Measurements from ENCODE around the gene LRRC51. TPM values are rescaled to one million over a fixed set of nuclear protein-coding genes. Genes with fewer than 3 reads are reported as not detected.

The LRRC51 gene
- total RNA-seq, 1 experiment from 2014 or later: 13.4 TPM

DNA sequence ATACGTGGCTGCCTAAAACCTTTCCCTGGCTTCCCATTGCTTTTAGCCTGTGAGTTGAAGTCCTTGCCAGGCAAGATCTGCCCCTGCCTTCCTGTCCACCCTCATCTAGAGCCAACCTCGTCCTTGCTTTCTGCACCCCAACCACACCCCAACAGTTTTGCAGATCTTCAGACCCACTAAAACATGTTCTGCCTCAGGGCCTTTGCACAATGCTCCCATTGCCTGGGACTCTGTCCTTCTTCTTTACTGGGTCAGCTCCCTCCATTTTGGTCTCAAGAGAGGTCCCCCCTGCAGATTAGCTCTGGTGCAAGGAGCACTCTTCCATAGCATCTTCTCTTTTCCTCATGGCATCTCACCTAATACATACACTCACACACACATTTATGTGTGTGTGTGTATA, 40.3 kb downstream of the LRRC51 start:
- Histone ChIP-seq H3K27me3 (ENCODE audit: control insufficient read depth, insufficient read depth, low read length) (no peaks in the 10 kb centered on the region; the same call in 1 of the 2 replicates), H3K36me3 (ENCODE audit: control insufficient read depth, insufficient read depth, low read length) (no peaks in the 10 kb centered on the region), H3K4me3 (ENCODE audit: low read depth in 2 of 2, low read length in 2 of 2) (no peak overlapping the region), H3K9me3 (ENCODE audit: control insufficient read depth, insufficient read depth, low read depth, low read length) (no peaks in the 10 kb centered on the region), H3K4me1 (ENCODE audit: control insufficient read depth, insufficient read depth, low read length) (no peaks in the 10 kb centered on the region), H3K27ac (ENCODE audit: low read length) (no peak overlapping the region)
- intact Hi-C loops (cut with micrococcal nuclease; ENCODE audit: unreplicated experiment): no loop called here
- ATAC-seq: no peak
- CTCF ChIA-PET: no interaction called here
- TF ChIP-seq, protein P1, sequence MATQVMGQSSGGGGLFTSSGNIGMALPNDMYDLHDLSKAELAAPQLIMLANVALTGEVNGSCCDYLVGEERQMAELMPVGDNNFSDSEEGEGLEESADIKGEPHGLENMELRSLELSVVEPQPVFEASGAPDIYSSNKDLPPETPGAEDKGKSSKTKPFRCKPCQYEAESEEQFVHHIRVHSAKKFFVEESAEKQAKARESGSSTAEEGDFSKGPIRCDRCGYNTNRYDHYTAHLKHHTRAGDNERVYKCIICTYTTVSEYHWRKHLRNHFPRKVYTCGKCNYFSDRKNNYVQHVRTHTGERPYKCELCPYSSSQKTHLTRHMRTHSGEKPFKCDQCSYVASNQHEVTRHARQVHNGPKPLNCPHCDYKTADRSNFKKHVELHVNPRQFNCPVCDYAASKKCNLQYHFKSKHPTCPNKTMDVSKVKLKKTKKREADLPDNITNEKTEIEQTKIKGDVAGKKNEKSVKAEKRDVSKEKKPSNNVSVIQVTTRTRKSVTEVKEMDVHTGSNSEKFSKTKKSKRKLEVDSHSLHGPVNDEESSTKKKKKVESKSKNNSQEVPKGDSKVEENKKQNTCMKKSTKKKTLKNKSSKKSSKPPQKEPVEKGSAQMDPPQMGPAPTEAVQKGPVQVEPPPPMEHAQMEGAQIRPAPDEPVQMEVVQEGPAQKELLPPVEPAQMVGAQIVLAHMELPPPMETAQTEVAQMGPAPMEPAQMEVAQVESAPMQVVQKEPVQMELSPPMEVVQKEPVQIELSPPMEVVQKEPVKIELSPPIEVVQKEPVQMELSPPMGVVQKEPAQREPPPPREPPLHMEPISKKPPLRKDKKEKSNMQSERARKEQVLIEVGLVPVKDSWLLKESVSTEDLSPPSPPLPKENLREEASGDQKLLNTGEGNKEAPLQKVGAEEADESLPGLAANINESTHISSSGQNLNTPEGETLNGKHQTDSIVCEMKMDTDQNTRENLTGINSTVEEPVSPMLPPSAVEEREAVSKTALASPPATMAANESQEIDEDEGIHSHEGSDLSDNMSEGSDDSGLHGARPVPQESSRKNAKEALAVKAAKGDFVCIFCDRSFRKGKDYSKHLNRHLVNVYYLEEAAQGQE (IDR thresholded peaks at IDR 0.05; ENCODE audit: insufficient read depth in 1 of 2, low read depth in 2 of 2, low read length in 1 of 2): no peak
- TF ChIP-seq SIN3A (IDR thresholded peaks at IDR 0.05; ENCODE audit: borderline replicate concordance, insufficient read depth, low read depth, low read length) (no peak), TCF7L2 (IDR thresholded peaks at IDR 0.05; ENCODE audit: low read depth, low read length) (no peak), POLR2AphosphoS5 (IDR thresholded peaks at IDR 0.05; ENCODE audit: low read depth, low read length) (no peak)
- TF ChIP-seq, protein P2, sequence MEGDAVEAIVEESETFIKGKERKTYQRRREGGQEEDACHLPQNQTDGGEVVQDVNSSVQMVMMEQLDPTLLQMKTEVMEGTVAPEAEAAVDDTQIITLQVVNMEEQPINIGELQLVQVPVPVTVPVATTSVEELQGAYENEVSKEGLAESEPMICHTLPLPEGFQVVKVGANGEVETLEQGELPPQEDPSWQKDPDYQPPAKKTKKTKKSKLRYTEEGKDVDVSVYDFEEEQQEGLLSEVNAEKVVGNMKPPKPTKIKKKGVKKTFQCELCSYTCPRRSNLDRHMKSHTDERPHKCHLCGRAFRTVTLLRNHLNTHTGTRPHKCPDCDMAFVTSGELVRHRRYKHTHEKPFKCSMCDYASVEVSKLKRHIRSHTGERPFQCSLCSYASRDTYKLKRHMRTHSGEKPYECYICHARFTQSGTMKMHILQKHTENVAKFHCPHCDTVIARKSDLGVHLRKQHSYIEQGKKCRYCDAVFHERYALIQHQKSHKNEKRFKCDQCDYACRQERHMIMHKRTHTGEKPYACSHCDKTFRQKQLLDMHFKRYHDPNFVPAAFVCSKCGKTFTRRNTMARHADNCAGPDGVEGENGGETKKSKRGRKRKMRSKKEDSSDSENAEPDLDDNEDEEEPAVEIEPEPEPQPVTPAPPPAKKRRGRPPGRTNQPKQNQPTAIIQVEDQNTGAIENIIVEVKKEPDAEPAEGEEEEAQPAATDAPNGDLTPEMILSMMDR (IDR thresholded peaks at IDR 0.05): no peak
- in situ Hi-C loops (cut with HindIII; ENCODE audit: low pct_unique_long_range_greater_than_20kb, low sequenced_read_pairs): loop anchor here (10.0 kb wide), 1 partner anchor 534 kb away; no protein-coding TSS in a partner anchor
- POLR2A ChIA-PET: no interaction called here
- no peak for DNase-seq (ENCODE audit: low read depth, low spot score)
- BruUV-seq (replicated peaks): no TSS peak

DNA sequence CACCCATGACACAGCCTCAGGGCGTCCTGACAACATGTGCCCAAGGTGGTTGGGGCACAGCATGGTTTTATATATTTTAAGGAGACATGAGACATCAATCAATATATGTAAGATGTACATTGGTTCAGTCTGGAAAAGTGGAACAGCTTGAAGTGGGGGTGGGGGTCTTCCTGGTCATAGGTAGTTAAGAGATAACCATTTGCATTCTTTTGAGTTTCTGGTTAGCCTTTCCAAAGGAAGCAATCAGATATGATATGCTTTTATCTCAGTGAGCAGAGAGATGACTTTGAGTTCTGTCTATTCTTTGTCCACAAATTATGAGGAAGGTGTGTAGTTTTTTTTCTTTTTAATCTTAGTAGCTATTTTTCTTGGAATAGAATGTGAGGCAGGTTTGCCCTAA, 42.0 kb downstream of the LRRC51 start:
- CTCF ChIA-PET: no interaction called here
- Histone ChIP-seq H3K9me3 (ENCODE audit: control insufficient read depth, insufficient read depth, low read depth, low read length) (0 out of 2 replicates have a peak, but pooled peaks cover 3% of the 10 kb centered on the region), H3K27me3 (ENCODE audit: control insufficient read depth, insufficient read depth, low read length) (peaks cover 2% of the 10 kb centered on the region; the same call in 1 of the 2 replicates), H3K4me3 (ENCODE audit: low read depth in 2 of 2, low read length in 2 of 2) (no peak overlapping the region), H3K4me1 (ENCODE audit: control insufficient read depth, insufficient read depth, low read length) (no peaks in the 10 kb centered on the region), H3K27ac (ENCODE audit: low read length) (no peak overlapping the region), H3K36me3 (ENCODE audit: control insufficient read depth, insufficient read depth, low read length) (no peaks in the 10 kb centered on the region)
- DNase-seq (ENCODE audit: low read depth, low spot score) (no peak), ATAC-seq (no peak)
- intact Hi-C loops (cut with micrococcal nuclease; ENCODE audit: unreplicated experiment): no loop called here
- no TSS peak for BruUV-seq (replicated peaks)
- in situ Hi-C loops (cut with HindIII; ENCODE audit: low pct_unique_long_range_greater_than_20kb, low sequenced_read_pairs): loop anchor here (10.0 kb wide), 1 partner anchor 532 kb away; no protein-coding TSS in a partner anchor
- TF ChIP-seq TCF7L2 (IDR thresholded peaks at IDR 0.05; ENCODE audit: low read depth, low read length) (no peak), POLR2AphosphoS5 (IDR thresholded peaks at IDR 0.05; ENCODE audit: low read depth, low read length) (no peak), SIN3A (IDR thresholded peaks at IDR 0.05; ENCODE audit: borderline replicate concordance, insufficient read depth, low read depth, low read length) (no peak)
- TF ChIP-seq, protein P2 (IDR thresholded peaks at IDR 0.05): no peak
- TF ChIP-seq, protein P1 (IDR thresholded peaks at IDR 0.05; ENCODE audit: insufficient read depth in 1 of 2, low read depth in 2 of 2, low read length in 1 of 2): no peak
- POLR2A ChIA-PET: no interaction called here
